GM12878 (cell line): Measurements from ENCODE around the gene RAD51B. TPM values are rescaled to one million over a fixed set of nuclear protein-coding genes. Genes with fewer than 3 reads are reported as not detected.

Experiments used
- ATAC-seq: fragments of 200-7000 bp; cut with Tn5 transposase; 3 replicates; pipeline ENCODE4 v1.9.1; 2020; ENCODE audit warnings: mild to moderate bottlenecking, moderate library complexity
- BruUV-seq: library from RNA; stranded (reverse); fragments of 400-500 nt; replicated peaks from 2 replicates; lab custom pipeline; 2021; lab: Mats Ljungman, UMichigan
- CTCF ChIA-PET: fragments of 300-600 bp; sonication (Branson Sonifier 250); formaldehyde crosslinking; extraction: SDS; loops from one replicate; lab custom pipeline; 2021; ENCODE audit warnings: inconsistent platforms; lab: Yijun Ruan, JAX
- POLR2A ChIA-PET: fragments of 350-600 bp; formaldehyde crosslinking; extraction: SDS; loops from one replicate; lab custom pipeline; 2021; ENCODE audit warnings: inconsistent platforms; lab: Charles Lee
- RAD21 ChIA-PET: fragments of 300-600 bp; sonication (Branson Sonifier 250); formaldehyde crosslinking; loops from one replicate; lab custom pipeline; 2023; ENCODE audit warnings: antibody characterized with exemption; ENCODE audit not compliant: unreplicated experiment; lab: Charles Lee
- SMC1A ChIA-PET: fragments of 300-600 bp; sonication (Branson Sonifier 250); formaldehyde crosslinking; loops from one replicate; lab custom pipeline; 2023; ENCODE audit not compliant: unreplicated experiment, uncharacterized antibody; lab: Charles Lee
- DNase-seq: peaks from one replicate; pipeline ENCODE4 v3.0.0-alpha.2; 2011; ENCODE audit warnings: low read depth, low spot score
- FAIRE-seq: peaks from 3 replicates; lab custom pipeline; 2011; peaks lifted over from hg19 to GRCh38; lab: Jason Lieb, UNC
- H2AFZ ChIP-seq: 2 replicates; pipeline ENCODE4 v1.6.0; 2011; ENCODE audit warnings: low read depth, low read length, control low read depth; ENCODE audit not compliant: control insufficient read depth
- H3K27ac ChIP-seq: 2 replicates; pipeline ENCODE4 v1.5.1; 2011; ENCODE audit warnings: control low read depth; ENCODE audit not compliant: control insufficient read depth, insufficient read depth
- H3K27me3 ChIP-seq, 2 experiments: replicated peaks in 1 of 2; 2 replicates each; pipeline versions ENCODE4 v1.6.0 to v1.6.1; 2011; ENCODE audit warnings: low read length in 1 of 2; ENCODE audit not compliant: control insufficient read depth in 2 of 2, insufficient read depth in 2 of 2
- H3K36me3 ChIP-seq, 2 experiments: 2 replicates each; pipeline ENCODE4 v1.5.1; 2011; ENCODE audit warnings: low read length in 1 of 2; ENCODE audit not compliant: control insufficient read depth in 2 of 2, insufficient read depth in 2 of 2
- H3K4me1 ChIP-seq: 2 replicates; pipeline ENCODE4 v1.6.1; 2011; ENCODE audit warnings: mild to moderate bottlenecking, low read length, moderate library complexity, mixed read lengths; ENCODE audit not compliant: control insufficient read depth, insufficient read depth
- H3K4me2 ChIP-seq: 2 replicates; pipeline ENCODE4 v1.6.0; 2011; ENCODE audit warnings: control low read depth; ENCODE audit not compliant: control insufficient read depth, insufficient read depth
- H3K4me3 ChIP-seq: fragments of 200-600 bp; sonication (generic); 2 replicates; pipeline ENCODE4 v1.5.1; 2016
- H3K79me2 ChIP-seq: 2 replicates; pipeline ENCODE4 v1.6.0; 2011; ENCODE audit warnings: low read length; ENCODE audit not compliant: control insufficient read depth, insufficient read depth
- H3K9ac ChIP-seq: 2 replicates; pipeline ENCODE4 v1.8.0; 2011; ENCODE audit warnings: low read length, control low read depth, mixed read lengths; ENCODE audit not compliant: control insufficient read depth, insufficient read depth
- H3K9me3 ChIP-seq: replicated peaks from 3 replicates; pipeline ENCODE4 v1.5.1; 2011; ENCODE audit warnings: mild to moderate bottlenecking, low read length; ENCODE audit not compliant: control insufficient read depth, insufficient read depth
- H4K20me1 ChIP-seq: 2 replicates; pipeline ENCODE4 v1.6.0; 2011; ENCODE audit not compliant: control insufficient read depth, insufficient read depth
- HDGF ChIP-seq: fragments of 450-650 bp; IDR thresholded peaks from 2 replicates; pipeline ENCODE4 v1.6.1; 2016; ENCODE audit warnings: antibody characterized with exemption
- POU2F2 ChIP-seq: IDR thresholded peaks from 3 replicates; pipeline ENCODE4 v1.6.1; 2011; ENCODE audit warnings: low read depth, mild to moderate bottlenecking, low read length, borderline replicate concordance
- RUNX3 ChIP-seq: IDR thresholded peaks from 2 replicates; pipeline ENCODE4 v1.6.1; 2012; ENCODE audit warnings: low read length, inconsistent platforms
- TCF7 ChIP-seq: IDR thresholded peaks from 2 replicates; pipeline ENCODE4 v1.6.1; 2014; ENCODE audit warnings: antibody characterized with exemption, borderline replicate concordance
- WGBS: methylation state at CpG from one replicate; pipeline ENCODE4 v1.1.6; 2016; ENCODE audit warnings: low lambda C conversion rate; ENCODE audit not compliant: insufficient replicate concordance, insufficient coverage; ENCODE audit errors: missing lambda C conversion rate; 5-methylcytosine and 5-hydroxymethylcytosine counted together
- in situ Hi-C: fragments of 300-500 bp; cut with MboI; formaldehyde crosslinking; loops from 9 replicates; pipeline ENCODE4 v1.14.3; 2018; ENCODE audit warnings: mixed read lengths
- intact Hi-C: fragments of 100-400 bp; cut with micrococcal nuclease; formaldehyde crosslinking; loops from one replicate; pipeline ENCODE4 v1.14.2; 2022; ENCODE audit not compliant: unreplicated experiment
- polyA plus RNA-seq, 11 experiments: library from polyadenylated mRNA; depleted of rRNA in 4 of 11; unstranded in 6 of 11; stranded (reverse) in 5 of 11; fragments of >200 nt; fragmentation: Nextera tagmentation in 4 of 11; fragmentation: Illumina TruSeq in 1 of 11; extraction: Ambion mirVana in 4 of 11; extraction: Trizol in 1 of 11; gene quantifications; 1 replicate in 1 of 11; 2 replicates in 10 of 11; pipeline versions ENCODE4 v1.2.1 to v1.2.3, GENCODE V29; 2011 to 2016; ENCODE audit warnings: inconsistent platforms in 2 of 11, missing spikeins in 2 of 11, low read depth in 1 of 11
- total RNA-seq, 4 experiments: library from RNA; depleted of rRNA in 3 of 4; stranded (reverse); fragments of >200 nt in 3 of 4; fragmentation: Illumina TruSeq in 1 of 4; extraction: Trizol in 1 of 4; gene quantifications; 2 replicates each; pipeline versions ENCODE4 v1.2.1 to v1.2.3, GENCODE V29; 2013 to 2021
- TF ChIP-seq, protein P1 (sequence below): fragments of 450-650 bp; formaldehyde crosslinking; IDR thresholded peaks from 2 replicates; pipeline ENCODE4 v1.4.0; 2020; ENCODE audit warnings: mild to moderate bottlenecking, moderate library complexity
- TF ChIP-seq, protein P2 (sequence below): fragments of 450-650 bp; IDR thresholded peaks from 2 replicates; pipeline ENCODE4 v1.6.1; 2017; ENCODE audit warnings: low read depth, mild to moderate bottlenecking, moderate library complexity
- TF ChIP-seq, protein P3 (sequence below): fragments of 450-650 bp; IDR thresholded peaks from 2 replicates; pipeline ENCODE4 v1.6.1; 2016; ENCODE audit warnings: mild to moderate bottlenecking

RAD51B gene
- total and polyA plus RNA-seq, 10 of the 15 experiments (the other 5 are each of a cell fraction or from before 2014, with no cell fraction given) = 9.8 to 26.8 (median 21.3) TPM

DNA sequence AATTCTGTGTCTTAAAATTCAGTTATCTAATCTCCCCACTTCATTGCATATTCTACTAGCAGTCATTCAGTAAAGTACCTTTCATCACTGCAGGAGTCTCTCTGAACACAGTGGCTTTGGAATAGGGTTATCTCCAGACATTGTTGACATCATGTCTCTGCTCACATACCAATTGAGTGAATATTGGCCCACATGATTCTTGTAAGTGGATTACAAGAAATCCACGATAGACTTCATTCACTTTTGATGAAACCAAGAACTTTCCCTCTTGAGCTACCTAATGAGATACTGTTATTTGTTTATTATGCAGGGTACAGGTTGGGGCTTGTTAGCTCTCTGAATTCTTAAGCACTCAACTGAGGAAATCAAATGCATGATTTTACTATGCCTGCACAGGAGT lies 284.9 kb downstream of the RAD51B start:
- FAIRE-seq = no peak
- TF ChIP-seq, protein P1, sequence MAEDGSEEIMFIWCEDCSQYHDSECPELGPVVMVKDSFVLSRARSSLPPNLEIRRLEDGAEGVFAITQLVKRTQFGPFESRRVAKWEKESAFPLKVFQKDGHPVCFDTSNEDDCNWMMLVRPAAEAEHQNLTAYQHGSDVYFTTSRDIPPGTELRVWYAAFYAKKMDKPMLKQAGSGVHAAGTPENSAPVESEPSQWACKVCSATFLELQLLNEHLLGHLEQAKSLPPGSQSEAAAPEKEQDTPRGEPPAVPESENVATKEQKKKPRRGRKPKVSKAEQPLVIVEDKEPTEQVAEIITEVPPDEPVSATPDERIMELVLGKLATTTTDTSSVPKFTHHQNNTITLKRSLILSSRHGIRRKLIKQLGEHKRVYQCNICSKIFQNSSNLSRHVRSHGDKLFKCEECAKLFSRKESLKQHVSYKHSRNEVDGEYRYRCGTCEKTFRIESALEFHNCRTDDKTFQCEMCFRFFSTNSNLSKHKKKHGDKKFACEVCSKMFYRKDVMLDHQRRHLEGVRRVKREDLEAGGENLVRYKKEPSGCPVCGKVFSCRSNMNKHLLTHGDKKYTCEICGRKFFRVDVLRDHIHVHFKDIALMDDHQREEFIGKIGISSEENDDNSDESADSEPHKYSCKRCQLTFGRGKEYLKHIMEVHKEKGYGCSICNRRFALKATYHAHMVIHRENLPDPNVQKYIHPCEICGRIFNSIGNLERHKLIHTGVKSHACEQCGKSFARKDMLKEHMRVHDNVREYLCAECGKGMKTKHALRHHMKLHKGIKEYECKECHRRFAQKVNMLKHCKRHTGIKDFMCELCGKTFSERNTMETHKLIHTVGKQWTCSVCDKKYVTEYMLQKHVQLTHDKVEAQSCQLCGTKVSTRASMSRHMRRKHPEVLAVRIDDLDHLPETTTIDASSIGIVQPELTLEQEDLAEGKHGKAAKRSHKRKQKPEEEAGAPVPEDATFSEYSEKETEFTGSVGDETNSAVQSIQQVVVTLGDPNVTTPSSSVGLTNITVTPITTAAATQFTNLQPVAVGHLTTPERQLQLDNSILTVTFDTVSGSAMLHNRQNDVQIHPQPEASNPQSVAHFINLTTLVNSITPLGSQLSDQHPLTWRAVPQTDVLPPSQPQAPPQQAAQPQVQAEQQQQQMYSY (CRISPR knock-in tag) = no peak
- no peak for TF ChIP-seq HDGF

DNA sequence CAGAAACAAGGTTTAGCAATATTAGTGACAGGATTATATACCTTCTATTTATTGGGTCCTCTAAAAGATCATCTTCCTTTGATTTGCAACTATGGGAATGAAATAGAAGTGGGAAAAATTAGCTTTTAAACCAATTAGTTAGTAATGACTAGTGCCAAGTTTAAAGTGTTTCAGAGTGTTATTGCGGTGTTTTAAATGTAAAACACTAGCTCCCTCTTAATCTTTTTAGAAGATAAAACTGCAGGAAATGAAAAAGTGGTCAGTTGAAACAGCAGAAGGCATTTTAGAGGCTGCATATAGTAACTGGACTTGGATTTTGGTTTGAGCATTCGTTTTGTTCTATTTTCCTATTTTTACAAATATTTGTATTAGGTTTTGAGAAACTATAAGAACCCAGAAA lies 286.2 kb downstream of the RAD51B start:
- intact Hi-C loops = no loop called here
- Histone ChIP-seq H3K4me1 (peaks cover 3% of the 10 kb centered on the region; the same call in 1 of the 2 replicates), H3K4me3 (no peak overlapping the region), H3K27me3 (no peaks in the 10 kb centered on the region), H4K20me1 (no peaks in the 10 kb centered on the region), H3K27ac (no peak overlapping the region), H3K9ac (no peak overlapping the region), H3K79me2 (no peaks in the 10 kb centered on the region), H2AFZ (no peak overlapping the region), H3K9me3 (peaks cover 21% of the 10 kb centered on the region), H3K36me3 (no peaks in the 10 kb centered on the region), H3K4me2 (no peak overlapping the region)
- DNase-seq = no peak
- ChIA-PET SMC1A (interaction anchor here (0.9 to 1.7 kb wide), 2 partner anchors 11 to 16 kb away, joined by 3 to 4 read pairs; no protein-coding TSS in a partner anchor), POLR2A (interaction anchor here (0.6 kb wide), 1 partner anchor 61 kb away, joined by 3 read pairs; no protein-coding TSS in a partner anchor), CTCF (no interaction called here), RAD21 (no interaction called here)
- WGBS = 68% methylated on average over 2 of the region's 2 CpGs
- no TSS peak for BruUV-seq
- FAIRE-seq = no peak
- in situ Hi-C loops = no loop called here
- ATAC-seq = no peak
- no peak for TF ChIP-seq RUNX3
- no peak for TF ChIP-seq HDGF
- no peak for TF ChIP-seq TCF7
- TF ChIP-seq, protein P2, sequence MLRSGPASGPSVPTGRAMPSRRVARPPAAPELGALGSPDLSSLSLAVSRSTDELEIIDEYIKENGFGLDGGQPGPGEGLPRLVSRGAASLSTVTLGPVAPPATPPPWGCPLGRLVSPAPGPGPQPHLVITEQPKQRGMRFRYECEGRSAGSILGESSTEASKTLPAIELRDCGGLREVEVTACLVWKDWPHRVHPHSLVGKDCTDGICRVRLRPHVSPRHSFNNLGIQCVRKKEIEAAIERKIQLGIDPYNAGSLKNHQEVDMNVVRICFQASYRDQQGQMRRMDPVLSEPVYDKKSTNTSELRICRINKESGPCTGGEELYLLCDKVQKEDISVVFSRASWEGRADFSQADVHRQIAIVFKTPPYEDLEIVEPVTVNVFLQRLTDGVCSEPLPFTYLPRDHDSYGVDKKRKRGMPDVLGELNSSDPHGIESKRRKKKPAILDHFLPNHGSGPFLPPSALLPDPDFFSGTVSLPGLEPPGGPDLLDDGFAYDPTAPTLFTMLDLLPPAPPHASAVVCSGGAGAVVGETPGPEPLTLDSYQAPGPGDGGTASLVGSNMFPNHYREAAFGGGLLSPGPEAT = no peak
- TF ChIP-seq, protein P3, sequence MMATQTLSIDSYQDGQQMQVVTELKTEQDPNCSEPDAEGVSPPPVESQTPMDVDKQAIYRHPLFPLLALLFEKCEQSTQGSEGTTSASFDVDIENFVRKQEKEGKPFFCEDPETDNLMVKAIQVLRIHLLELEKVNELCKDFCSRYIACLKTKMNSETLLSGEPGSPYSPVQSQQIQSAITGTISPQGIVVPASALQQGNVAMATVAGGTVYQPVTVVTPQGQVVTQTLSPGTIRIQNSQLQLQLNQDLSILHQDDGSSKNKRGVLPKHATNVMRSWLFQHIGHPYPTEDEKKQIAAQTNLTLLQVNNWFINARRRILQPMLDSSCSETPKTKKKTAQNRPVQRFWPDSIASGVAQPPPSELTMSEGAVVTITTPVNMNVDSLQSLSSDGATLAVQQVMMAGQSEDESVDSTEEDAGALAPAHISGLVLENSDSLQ = no peak
- no peak for TF ChIP-seq POU2F2

More for the DNA sequence above, 284.9 kb downstream of the RAD51B start:
- Histone ChIP-seq H2AFZ (no peak overlapping the region), H3K4me1 (no peaks in the 10 kb centered on the region), H3K9me3 (peaks cover 27% of the 10 kb centered on the region), H3K4me2 (no peak overlapping the region), H3K79me2 (no peaks in the 10 kb centered on the region), H4K20me1 (no peaks in the 10 kb centered on the region), H3K27ac (no peak overlapping the region), H3K4me3 (no peak overlapping the region), H3K36me3 (no peaks in the 10 kb centered on the region), H3K9ac (no peak overlapping the region), H3K27me3 (no peaks in the 10 kb centered on the region)
- WGBS = 64% methylated on average over 1 of the region's 1 CpG
- in situ Hi-C loops = no loop called here
- no peak for DNase-seq
- intact Hi-C loops = no loop called here
- no peak for ATAC-seq
- no TSS peak for BruUV-seq
- SMC1A ChIA-PET = interaction anchor here (1.1 to 1.7 kb wide), 2 partner anchors 10 to 143 kb away, joined by 3 to 4 read pairs; no protein-coding TSS in a partner anchor
- RAD21 ChIA-PET = interaction anchor here (1.0 kb wide), 1 partner anchor 160 kb away, joined by 3 read pairs; no protein-coding TSS in a partner anchor
- POLR2A ChIA-PET = no interaction called here
- CTCF ChIA-PET = no interaction called here
